ENCODE measurements around the gene RPL37A. TPM values are rescaled to one million over a fixed set of nuclear protein-coding genes. Genes with fewer than 3 reads are reported as not detected.

Gene RPL37A
- total RNA-seq, 1 donor from 2014 or later: 2,606 TPM

DNA sequence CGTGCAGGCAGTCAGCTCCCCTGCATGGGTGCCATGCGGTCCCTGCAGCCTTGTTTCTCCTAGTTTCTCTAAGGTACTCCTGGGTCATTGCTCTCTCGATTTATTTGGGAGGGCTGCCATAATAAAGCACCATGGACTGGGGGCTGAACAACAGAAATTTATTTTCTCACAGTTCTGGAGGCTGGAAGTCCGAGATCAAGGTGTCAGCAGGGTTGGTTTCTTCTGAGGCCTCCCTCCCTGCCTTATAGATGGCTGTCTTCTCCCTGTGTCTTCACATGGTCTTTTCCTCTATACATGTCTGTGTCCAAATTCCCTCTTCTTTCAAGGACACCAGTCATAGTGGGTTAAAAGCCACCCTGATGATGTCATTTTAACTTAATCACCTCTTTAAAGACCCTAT lies 40.5 kb downstream of the RPL37A start:
- no peak for DNase-seq (ENCODE audit: low spot score, unreplicated experiment)
- Mint-ChIP-seq H3K27ac (no peak overlapping the region), H3K9me3 (ENCODE audit: low read depth) (no peaks in the 10 kb centered on the region), H3K4me1 (ENCODE audit: low read depth) (peaks cover 6% of the 10 kb centered on the region), H3K27me3 (peaks cover 7% of the 10 kb centered on the region), H3K36me3 (ENCODE audit: insufficient read depth) (no peaks in the 10 kb centered on the region), H3K4me3 (ENCODE audit: low read depth) (no peak overlapping the region)
- TF ChIP-seq, protein P1, sequence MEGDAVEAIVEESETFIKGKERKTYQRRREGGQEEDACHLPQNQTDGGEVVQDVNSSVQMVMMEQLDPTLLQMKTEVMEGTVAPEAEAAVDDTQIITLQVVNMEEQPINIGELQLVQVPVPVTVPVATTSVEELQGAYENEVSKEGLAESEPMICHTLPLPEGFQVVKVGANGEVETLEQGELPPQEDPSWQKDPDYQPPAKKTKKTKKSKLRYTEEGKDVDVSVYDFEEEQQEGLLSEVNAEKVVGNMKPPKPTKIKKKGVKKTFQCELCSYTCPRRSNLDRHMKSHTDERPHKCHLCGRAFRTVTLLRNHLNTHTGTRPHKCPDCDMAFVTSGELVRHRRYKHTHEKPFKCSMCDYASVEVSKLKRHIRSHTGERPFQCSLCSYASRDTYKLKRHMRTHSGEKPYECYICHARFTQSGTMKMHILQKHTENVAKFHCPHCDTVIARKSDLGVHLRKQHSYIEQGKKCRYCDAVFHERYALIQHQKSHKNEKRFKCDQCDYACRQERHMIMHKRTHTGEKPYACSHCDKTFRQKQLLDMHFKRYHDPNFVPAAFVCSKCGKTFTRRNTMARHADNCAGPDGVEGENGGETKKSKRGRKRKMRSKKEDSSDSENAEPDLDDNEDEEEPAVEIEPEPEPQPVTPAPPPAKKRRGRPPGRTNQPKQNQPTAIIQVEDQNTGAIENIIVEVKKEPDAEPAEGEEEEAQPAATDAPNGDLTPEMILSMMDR (IDR thresholded peaks at IDR 0.05; ENCODE audit: unreplicated experiment): no peak

DNA sequence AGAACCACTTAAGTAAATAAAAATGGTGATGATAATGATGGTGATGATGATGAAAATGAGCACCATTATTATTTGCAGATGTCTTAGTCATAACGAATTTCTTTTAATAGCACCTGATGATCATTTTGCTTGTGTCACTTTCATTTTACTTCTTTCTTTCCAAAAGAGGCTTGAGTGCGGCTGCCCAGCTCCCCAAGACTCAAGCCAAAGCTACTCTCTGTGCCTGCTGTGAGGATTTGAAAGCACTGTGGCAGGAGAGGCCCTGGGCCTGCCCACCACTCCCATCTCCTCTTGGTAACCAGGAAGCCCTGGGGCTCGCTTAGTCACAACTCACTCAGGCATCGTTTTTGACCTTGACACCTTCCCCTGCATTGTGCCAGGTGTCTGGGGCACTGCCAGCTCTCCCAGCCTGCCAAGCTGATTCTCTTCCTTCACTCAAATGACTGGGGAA lies 41.2 kb downstream of the RPL37A start:
- Mint-ChIP-seq H3K4me1 (ENCODE audit: low read depth) (peaks cover 6% of the 10 kb centered on the region), H3K36me3 (ENCODE audit: insufficient read depth) (no peaks in the 10 kb centered on the region), H3K27ac (no peak overlapping the region), H3K9me3 (ENCODE audit: low read depth) (no peaks in the 10 kb centered on the region), H3K4me3 (ENCODE audit: low read depth) (no peak overlapping the region), H3K27me3 (peaks cover 8% of the 10 kb centered on the region)
- TF ChIP-seq, protein P1 (IDR thresholded peaks at IDR 0.05; ENCODE audit: unreplicated experiment): no peak
- DNase-seq (ENCODE audit: low spot score, unreplicated experiment): no peak

DNA sequence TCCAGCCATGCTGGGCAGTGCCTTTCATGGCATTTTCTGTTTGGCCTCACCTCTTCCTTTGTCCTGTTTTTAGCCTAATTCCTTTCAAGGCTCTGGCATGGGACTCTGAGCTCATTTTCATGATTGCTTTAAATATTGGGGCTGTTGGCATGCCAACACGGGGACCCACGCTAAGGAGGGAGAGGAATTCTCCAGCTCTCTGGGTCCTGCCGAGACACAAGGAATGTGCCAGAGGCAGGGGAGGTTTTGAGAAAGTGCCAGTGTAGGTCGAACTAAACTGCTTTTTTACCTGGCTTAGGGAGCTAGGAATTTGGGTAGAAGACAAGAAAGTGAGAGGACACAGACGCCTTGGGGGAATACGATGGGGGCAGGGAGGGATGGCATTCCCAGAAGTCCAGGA lies 42.3 kb downstream of the RPL37A start:
- H3K27me3 Mint-ChIP-seq: peaks cover 13% of the 10 kb centered on the region
- no peak for DNase-seq (ENCODE audit: low spot score, unreplicated experiment)
- H3K36me3 Mint-ChIP-seq (ENCODE audit: insufficient read depth): no peaks in the 10 kb centered on the region
- no peak overlapping the region for H3K4me3 Mint-ChIP-seq (ENCODE audit: low read depth)
- peaks cover 6% of the 10 kb centered on the region for H3K4me1 Mint-ChIP-seq (ENCODE audit: low read depth)
- H3K27ac Mint-ChIP-seq: no peak overlapping the region
- H3K9me3 Mint-ChIP-seq (ENCODE audit: low read depth): no peaks in the 10 kb centered on the region
- TF ChIP-seq, protein P1 (IDR thresholded peaks at IDR 0.05; ENCODE audit: unreplicated experiment): no peak

DNA sequence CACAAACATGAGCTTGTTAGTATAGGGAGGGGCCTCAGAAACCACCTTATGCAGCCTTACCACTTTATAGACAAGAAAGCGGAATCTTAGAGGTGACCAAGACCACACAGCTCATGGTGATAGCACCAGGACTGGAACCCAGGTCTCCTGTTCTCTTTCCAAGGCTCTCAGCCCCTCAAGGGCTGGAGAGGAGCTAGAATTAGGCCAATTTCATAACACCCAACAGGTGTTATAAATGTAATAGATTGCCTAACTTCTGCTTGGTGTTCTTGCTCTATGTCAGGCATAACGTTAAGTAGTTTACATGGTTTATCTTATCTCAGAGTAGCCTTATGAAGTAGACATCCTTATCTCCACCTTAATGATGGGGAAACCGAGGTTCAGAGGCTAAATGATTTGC lies 42.9 kb downstream of the RPL37A start:
- Mint-ChIP-seq H3K4me3 (ENCODE audit: low read depth) (no peak overlapping the region), H3K9me3 (ENCODE audit: low read depth) (no peaks in the 10 kb centered on the region), H3K36me3 (ENCODE audit: insufficient read depth) (no peaks in the 10 kb centered on the region), H3K4me1 (ENCODE audit: low read depth) (peaks cover 6% of the 10 kb centered on the region), H3K27me3 (peaks cover 13% of the 10 kb centered on the region), H3K27ac (no peak overlapping the region)
- no peak for DNase-seq (ENCODE audit: low spot score, unreplicated experiment)
- TF ChIP-seq, protein P1 (IDR thresholded peaks at IDR 0.05; ENCODE audit: unreplicated experiment): no peak

DNA sequence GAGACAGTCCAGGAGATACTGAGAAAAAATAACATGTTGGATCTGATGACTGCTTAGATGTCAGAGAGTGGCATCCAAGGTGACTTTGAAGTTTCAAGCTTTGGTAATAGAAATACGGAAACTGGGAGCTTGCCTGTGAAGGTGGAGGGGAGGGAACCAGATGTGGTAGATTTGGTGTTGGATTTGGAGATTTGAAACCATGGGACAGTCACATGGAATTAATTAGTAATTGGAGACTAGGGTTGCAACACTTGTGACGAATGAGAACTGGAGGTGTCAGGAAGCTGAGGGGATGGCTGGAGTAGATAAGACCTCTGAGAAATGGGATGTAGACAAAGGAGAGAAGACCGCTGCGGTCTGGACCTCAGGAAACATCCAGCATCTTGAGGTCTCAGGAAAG lies 46.7 kb downstream of the RPL37A start:
- no peaks in the 10 kb centered on the region for H3K9me3 Mint-ChIP-seq (ENCODE audit: low read depth)
- no peak overlapping the region for H3K27ac Mint-ChIP-seq
- TF ChIP-seq, protein P1 (IDR thresholded peaks at IDR 0.05; ENCODE audit: unreplicated experiment): no peak
- peaks cover 19% of the 10 kb centered on the region for H3K27me3 Mint-ChIP-seq
- no peak overlapping the region for H3K4me3 Mint-ChIP-seq (ENCODE audit: low read depth)
- H3K4me1 Mint-ChIP-seq (ENCODE audit: low read depth): no peaks in the 10 kb centered on the region
- DNase-seq (ENCODE audit: low spot score, unreplicated experiment): no peak
- H3K36me3 Mint-ChIP-seq (ENCODE audit: insufficient read depth): no peaks in the 10 kb centered on the region

All from progenitor cell of endocrine pancreas (in vitro differentiated cells).